WI38 (cell line): Measurements from ENCODE around the gene LCA5.

Source experiments
- H3K4me3 ChIP-seq: 2 replicates; pipeline ENCODE4 v1.5.1; 2011; ENCODE audit warnings: low read depth, mild to moderate bottlenecking, control low read depth, low read length
- CTCF ChIP-seq: IDR thresholded peaks from 2 replicates; pipeline ENCODE4 v1.5.1; 2012; ENCODE audit warnings: low read depth, mild to moderate bottlenecking, control low read depth, low read length

LCA5 gene

GRCh38 chr6:79466207-79466834, 70.9 kb downstream of the LCA5 start:
- no peak for TF ChIP-seq CTCF
- H3K4me3 ChIP-seq = no peak overlapping the region

- H3K4me3 ChIP-seq = no peak overlapping the region
- TF ChIP-seq CTCF = no peak
Observed at GRCh38 chr6:79465381-79465780, 71.8 kb downstream of the LCA5 start.

GRCh38 chr6:79463621-79464050, 73.6 kb downstream of the LCA5 start:
- no peak overlapping the region for H3K4me3 ChIP-seq
- TF ChIP-seq CTCF = no peak

GRCh38 chr6:79461205-79461604, 76.0 kb downstream of the LCA5 start:
- no peak overlapping the region for H3K4me3 ChIP-seq
- TF ChIP-seq CTCF = no peak

GRCh38 chr6:79455446-79455845, 81.8 kb downstream of the LCA5 start:
- no peak for TF ChIP-seq CTCF

GRCh38 chr6:79453558-79454042, 83.6 kb downstream of the LCA5 start:
- TF ChIP-seq CTCF = no peak
- H3K4me3 ChIP-seq = no peak overlapping the region

More at GRCh38 chr6:79455446-79455845, 81.8 kb downstream of the LCA5 start:
- no peak overlapping the region for H3K4me3 ChIP-seq

GRCh38 chr6:79450984-79451383, 86.2 kb downstream of the LCA5 start:
- H3K4me3 ChIP-seq = no peak overlapping the region
- TF ChIP-seq CTCF = no peak
